Measurements from ENCODE around the gene LDHD.

DNA sequence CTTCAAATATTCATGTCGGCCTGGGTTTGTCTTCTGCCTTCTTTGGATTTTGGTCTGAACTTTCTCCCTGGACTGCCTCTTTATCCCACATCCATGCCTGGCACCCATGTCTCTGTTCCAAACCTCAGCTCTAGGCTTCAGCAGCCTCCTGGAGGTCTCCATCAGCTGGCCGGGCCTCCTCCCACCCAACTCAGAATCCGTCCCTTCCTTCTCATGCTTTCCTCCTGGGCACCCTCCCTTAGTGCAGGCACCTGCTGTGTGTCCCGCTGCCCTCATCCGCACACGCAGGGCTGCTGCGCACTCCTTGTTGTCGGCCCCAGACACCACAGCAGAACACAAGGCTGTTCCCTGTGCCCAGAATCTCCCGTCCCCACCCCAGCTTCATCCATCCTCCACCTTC is 14.0 kb downstream of the LDHD start:
- TF ChIP-seq POLR2A (IDR thresholded peaks at IDR 0.05; ENCODE audit: low read length) (no peak), GATA1 (IDR thresholded peaks at IDR 0.05; ENCODE audit: low read depth, low read length) (no peak)
